Breast epithelium (tissue), 4 donors: ENCODE results near the gene SLC29A2. TPM values are rescaled to one million over a fixed set of nuclear protein-coding genes. Genes with fewer than 3 reads are reported as not detected.

Experiments used
- DNase-seq, 2 donors: peaks; one replicate each; pipeline ENCODE4 v3.0.0-alpha.2; 2019; ENCODE audit warnings: low spot score in 2 of 2
- H3K27ac ChIP-seq, 2 donors: fragments of 200-600 bp; sonication (generic) in 1 of 2; one replicate each; pipeline ENCODE4 v1.5.1; 2016 to 2019; ENCODE audit warnings: mild to moderate bottlenecking in 1 of 2
- H3K27me3 ChIP-seq, 2 donors: fragments of 200-600 bp; sonication (generic) in 1 of 2; one replicate each; pipeline versions ENCODE4 v1.5.1 to v1.6.0; 2017 to 2019; ENCODE audit warnings: control low read depth in 1 of 2, mild to moderate bottlenecking in 1 of 2
- H3K36me3 ChIP-seq: fragments of 200-600 bp; one replicate; pipeline ENCODE4 v1.5.1; 2019
- H3K4me1 ChIP-seq, 2 donors: fragments of 200-600 bp; sonication (generic); one replicate each; pipeline ENCODE4 v1.5.1; 2016 to 2019; ENCODE audit warnings: control low read depth in 1 of 2
- H3K4me3 ChIP-seq, 3 donors: fragments of 200-600 bp; sonication (generic); 1 replicate in 2 of 3; 2 replicates in 1 of 3; pipeline ENCODE4 v1.5.1; 2016 to 2019; ENCODE audit warnings: mild to moderate bottlenecking in 3 of 3, moderate library complexity in 2 of 3
- H3K9me3 ChIP-seq, 2 donors: fragments of 200-600 bp; sonication (generic) in 1 of 2; one replicate each; pipeline ENCODE4 v1.5.1; 2016 to 2019; ENCODE audit warnings: control low read depth in 1 of 2
- POLR2A ChIP-seq: fragments of 450-650 bp; IDR thresholded peaks from one replicate; pipeline ENCODE4 v1.6.1; 2016; ENCODE audit warnings: antibody characterized with exemption, mild to moderate bottlenecking, moderate library complexity
- POLR2AphosphoS5 ChIP-seq, 3 donors: sonication (generic); formaldehyde crosslinking; IDR thresholded peaks; one replicate each; pipeline ENCODE4 v1.6.1; 2017; ENCODE audit warnings: antibody characterized with exemption in 3 of 3
- intact Hi-C: fragments of 100-400 bp; cut with DNase I; formaldehyde crosslinking; loops from one replicate; pipeline ENCODE4 v1.15.1; 2023; ENCODE audit warnings: low total_unique reads
- total RNA-seq, 3 donors: library from RNA; depleted of rRNA; stranded (reverse); fragments of >200 nt; gene quantifications; one replicate each; pipeline ENCODE4 v1.1.0, GENCODE V29; 2016
- TF ChIP-seq, protein P1 (sequence below), 3 donors: fragments of 450-650 bp; IDR thresholded peaks; one replicate each; pipeline ENCODE4 v1.5.1; 2016 to 2017; ENCODE audit warnings: antibody characterized with exemption in 3 of 3, mild to moderate bottlenecking in 3 of 3, moderate library complexity in 3 of 3

The SLC29A2 gene
- total RNA-seq, 3 donors from 2014 or later: 4.9 to 7.5 (median 6.4) TPM

DNA sequence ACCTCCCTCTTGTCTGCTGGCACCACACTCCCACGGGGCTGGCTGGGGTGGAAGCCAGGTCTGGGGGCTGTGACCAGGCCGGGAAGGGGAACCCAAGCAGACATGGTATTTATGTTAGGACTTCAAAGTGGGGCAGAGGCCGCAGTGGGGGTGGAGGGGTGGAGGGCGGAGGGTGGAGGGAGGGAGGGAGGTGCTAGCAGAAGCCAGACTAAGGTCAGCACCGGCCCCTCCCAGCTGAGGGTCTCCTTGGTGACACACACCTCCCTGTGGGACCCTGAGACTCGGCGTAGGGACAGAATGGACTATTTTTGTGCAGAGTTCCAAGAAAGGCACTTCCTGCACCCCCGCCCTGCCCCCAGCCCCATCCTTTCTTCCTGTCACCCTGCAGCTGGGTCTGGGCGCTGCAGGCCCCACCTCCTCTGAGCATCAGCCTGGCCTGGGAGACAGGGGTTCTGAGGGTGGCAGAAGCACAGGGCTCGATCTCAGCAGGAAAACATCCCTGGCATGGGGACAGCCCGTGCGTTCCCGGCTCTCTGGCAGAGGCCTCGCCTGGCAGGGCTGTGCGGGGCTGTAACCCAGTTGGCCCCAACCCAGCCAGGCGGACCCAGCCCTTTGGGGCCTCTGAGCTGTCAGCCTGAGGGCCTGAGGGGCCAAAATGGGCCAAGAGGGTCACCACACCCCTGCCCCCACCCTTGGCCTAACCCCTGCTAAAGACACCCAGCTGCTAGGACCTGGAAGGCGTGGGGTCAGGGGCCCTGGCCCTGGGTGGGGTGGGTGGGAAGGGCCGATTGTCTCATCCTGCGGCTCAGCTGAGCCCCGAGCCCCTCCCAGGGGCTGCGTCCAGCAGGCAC is 45.1 kb downstream of the SLC29A2 start:
- TF ChIP-seq, protein P1, sequence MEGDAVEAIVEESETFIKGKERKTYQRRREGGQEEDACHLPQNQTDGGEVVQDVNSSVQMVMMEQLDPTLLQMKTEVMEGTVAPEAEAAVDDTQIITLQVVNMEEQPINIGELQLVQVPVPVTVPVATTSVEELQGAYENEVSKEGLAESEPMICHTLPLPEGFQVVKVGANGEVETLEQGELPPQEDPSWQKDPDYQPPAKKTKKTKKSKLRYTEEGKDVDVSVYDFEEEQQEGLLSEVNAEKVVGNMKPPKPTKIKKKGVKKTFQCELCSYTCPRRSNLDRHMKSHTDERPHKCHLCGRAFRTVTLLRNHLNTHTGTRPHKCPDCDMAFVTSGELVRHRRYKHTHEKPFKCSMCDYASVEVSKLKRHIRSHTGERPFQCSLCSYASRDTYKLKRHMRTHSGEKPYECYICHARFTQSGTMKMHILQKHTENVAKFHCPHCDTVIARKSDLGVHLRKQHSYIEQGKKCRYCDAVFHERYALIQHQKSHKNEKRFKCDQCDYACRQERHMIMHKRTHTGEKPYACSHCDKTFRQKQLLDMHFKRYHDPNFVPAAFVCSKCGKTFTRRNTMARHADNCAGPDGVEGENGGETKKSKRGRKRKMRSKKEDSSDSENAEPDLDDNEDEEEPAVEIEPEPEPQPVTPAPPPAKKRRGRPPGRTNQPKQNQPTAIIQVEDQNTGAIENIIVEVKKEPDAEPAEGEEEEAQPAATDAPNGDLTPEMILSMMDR (IDR thresholded peaks at IDR 0.05): no peak
- TF ChIP-seq POLR2AphosphoS5 (IDR thresholded peaks at IDR 0.05) (no peak), POLR2A (no peak)
- no peaks in the 10 kb centered on the region for H3K27me3 ChIP-seq
- no peak overlapping the region for H3K4me3 ChIP-seq
- H3K27ac ChIP-seq: peak overlapping the region; percentile 51 to 91
- intact Hi-C loops: no loop called here
- DNase-seq: no peak
- no peaks in the 10 kb centered on the region for H3K9me3 ChIP-seq
- H3K4me1 ChIP-seq: peaks cover 3% of the 10 kb centered on the region in 2 donors
- H3K36me3 ChIP-seq: no peaks in the 10 kb centered on the region

GRCh38 chr11:66325263-66325671 is 46.3 kb downstream of the SLC29A2 start:
- Histone ChIP-seq H3K4me3 (no peak overlapping the region), H3K9me3 (no peaks in the 10 kb centered on the region), H3K27ac (peak overlapping the region in 1 of 2 donors; percentile 91), H3K4me1 (peaks cover 3% of the 10 kb centered on the region in 2 donors), H3K27me3 (no peaks in the 10 kb centered on the region), H3K36me3 (no peaks in the 10 kb centered on the region)
- intact Hi-C loops: loop anchor here (1.0 kb wide), 1 partner anchor 33 kb away; no protein-coding TSS in a partner anchor
- DNase-seq: no peak
- TF ChIP-seq, protein P1 (IDR thresholded peaks at IDR 0.05): no peak
- TF ChIP-seq POLR2A (no peak), POLR2AphosphoS5 (IDR thresholded peaks at IDR 0.05) (no peak)

- no peak for DNase-seq
- Histone ChIP-seq H3K9me3 (no peaks in the 10 kb centered on the region), H3K27ac (peak overlapping the region in 1 of 2 donors; percentile 91), H3K36me3 (no peaks in the 10 kb centered on the region), H3K4me3 (no peak overlapping the region), H3K4me1 (peaks cover 3% of the 10 kb centered on the region in 2 donors), H3K27me3 (no peaks in the 10 kb centered on the region)
- intact Hi-C loops: loop anchor here (1.0 kb wide), 1 partner anchor 32 kb away; no protein-coding TSS in a partner anchor
- TF ChIP-seq POLR2A: no peak
- TF ChIP-seq, protein P1 (IDR thresholded peaks at IDR 0.05): no peak
- no peak for TF ChIP-seq POLR2AphosphoS5 (IDR thresholded peaks at IDR 0.05)
Observed at GRCh38 chr11:66324664-66325063, 46.9 kb downstream of the SLC29A2 start.

GRCh38 chr11:66323684-66324083 is 47.9 kb downstream of the SLC29A2 start:
- H3K4me1 ChIP-seq: peaks cover 3 to 6% of the 10 kb centered on the region in 2 donors
- DNase-seq: no peak
- intact Hi-C loops: no loop called here

More at GRCh38 chr11:66323684-66324083, 47.9 kb downstream of the SLC29A2 start:
- Histone ChIP-seq H3K36me3 (no peaks in the 10 kb centered on the region), H3K4me3 (no peak overlapping the region), H3K27me3 (no peaks in the 10 kb centered on the region), H3K9me3 (no peaks in the 10 kb centered on the region), H3K27ac (no peak overlapping the region)
- TF ChIP-seq, protein P1 (IDR thresholded peaks at IDR 0.05): no peak
- TF ChIP-seq POLR2A: no peak
- TF ChIP-seq POLR2AphosphoS5 (IDR thresholded peaks at IDR 0.05): no peak
